GM18505 (cell line): ENCODE measurements around the gene DHX32.

Experiments used
- ATAC-seq: cut with Tn5 transposase; IDR thresholded peaks from one replicate; pipeline ENCODE4 v1.9.1; 2021; ENCODE audit not compliant: unreplicated experiment
- POLR2A ChIP-seq: IDR thresholded peaks from 4 replicates; pipeline ENCODE4 v1.6.1; 2011; ENCODE audit warnings: borderline replicate concordance; ENCODE audit not compliant: insufficient read depth, insufficient read length; ENCODE audit errors: extremely low read depth

Gene DHX32

DNA sequence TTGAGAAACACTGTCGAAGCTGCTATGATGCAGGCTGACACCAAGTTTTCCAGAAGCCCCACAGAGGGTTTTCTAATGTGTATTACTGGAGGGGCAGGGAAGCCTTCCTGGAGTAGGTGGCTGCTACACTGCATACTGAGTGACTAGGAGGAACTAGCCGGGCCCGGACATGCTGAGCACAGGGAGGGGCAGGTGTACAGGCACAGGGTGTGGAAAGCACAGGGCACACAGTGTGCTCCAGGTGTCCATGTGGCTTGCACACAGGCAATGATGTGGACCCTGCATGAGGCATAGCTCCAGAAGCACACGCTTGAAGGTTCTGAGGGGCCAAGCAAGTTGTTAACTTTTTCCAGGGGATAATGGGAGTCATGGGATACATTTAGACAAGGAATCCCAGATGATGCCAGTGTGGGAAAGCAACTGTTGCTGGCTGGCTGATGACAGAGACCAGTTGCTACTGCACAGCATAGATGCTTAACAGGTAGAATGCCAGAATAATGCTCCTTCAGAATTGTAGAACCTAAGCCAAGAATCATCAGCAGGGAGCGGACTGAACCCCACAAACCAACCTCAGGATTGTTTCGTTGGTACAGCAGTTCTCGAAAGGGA lies 14.6 kb downstream of the DHX32 start:
- no peak for ATAC-seq
- TF ChIP-seq POLR2A = no peak

DNA sequence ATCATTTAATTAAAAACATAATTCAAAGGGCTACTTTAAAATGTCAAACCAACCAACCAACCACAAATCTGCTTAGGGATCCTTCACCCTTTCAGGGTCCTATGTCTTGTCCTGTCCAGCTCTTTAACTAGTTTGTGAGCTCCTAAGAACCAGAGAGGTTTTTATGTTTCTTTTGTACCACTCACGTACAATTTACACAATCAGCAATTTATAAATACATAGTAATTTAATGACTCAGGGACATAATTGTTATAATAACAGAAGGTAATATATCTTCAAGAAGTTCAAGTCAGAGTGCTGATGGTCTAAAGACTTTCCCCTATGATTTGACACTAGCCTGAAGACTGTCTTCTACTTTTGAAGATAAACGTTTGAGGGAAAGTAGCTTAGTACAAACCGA lies 16.0 kb downstream of the DHX32 start:
- ATAC-seq = no peak

DNA sequence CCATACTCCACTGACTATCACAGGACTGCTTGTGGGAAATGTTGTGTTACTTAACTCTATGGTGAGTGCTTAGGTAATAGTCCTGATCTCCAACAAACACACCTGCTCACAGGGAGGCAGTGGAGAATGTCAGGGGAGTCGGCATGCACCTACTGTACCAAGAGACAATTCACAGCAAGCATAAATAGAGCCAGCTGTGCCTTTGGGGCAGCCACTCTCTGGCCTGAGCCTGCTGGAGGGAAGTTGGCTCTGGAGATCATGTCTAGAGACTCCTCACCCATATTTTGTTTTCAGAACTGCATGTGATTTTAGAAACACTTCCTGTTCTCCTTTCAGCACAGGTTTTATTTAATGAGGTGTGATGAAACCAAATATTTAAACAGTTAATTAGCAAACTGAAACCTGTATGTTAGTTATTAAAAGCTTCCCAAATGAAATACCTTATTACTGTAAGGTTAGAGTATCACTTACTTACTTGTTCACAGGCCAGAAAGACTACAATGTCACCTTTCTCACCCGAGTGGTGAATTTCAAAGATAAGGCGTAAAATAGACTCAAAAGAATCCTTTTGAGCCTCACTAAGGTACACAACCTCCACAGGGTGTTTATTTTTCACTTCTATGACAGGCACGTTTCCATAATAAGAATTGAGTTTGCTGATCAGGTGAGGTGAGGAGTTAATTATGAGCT lies 21.8 kb downstream of the DHX32 start:
- ATAC-seq = no peak
- no peak for TF ChIP-seq POLR2A

More for the DNA sequence above, 16.0 kb downstream of the DHX32 start:
- no peak for TF ChIP-seq POLR2A

DNA sequence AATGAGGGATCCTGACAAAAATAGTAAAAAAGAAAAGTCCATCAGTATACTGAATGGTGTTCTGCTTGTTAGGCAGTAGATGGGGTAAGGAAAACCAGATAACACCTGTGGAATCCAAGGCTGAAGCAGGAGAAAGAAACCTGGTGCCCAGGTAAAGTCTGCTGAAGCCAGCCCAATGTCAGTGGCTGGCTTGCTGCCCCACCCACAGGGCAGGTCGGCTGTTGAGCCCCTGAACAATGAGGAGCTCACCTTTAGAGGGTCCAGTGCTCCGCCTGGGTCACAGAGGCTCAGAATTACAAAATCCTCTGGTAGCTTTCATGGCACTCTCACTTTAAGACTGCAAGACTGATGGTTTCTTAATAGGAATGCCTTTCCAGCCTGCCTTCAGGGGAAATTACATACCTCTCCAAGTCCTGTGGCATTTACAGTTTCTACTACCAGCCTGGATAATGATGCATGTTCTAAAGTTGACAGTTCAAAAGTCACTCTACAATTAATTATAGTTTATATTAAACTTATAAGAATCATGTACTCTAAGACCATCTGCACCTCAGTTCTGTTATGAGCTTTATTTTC lies 23.8 kb downstream of the DHX32 start:
- no peak for ATAC-seq
- no peak for TF ChIP-seq POLR2A

DNA sequence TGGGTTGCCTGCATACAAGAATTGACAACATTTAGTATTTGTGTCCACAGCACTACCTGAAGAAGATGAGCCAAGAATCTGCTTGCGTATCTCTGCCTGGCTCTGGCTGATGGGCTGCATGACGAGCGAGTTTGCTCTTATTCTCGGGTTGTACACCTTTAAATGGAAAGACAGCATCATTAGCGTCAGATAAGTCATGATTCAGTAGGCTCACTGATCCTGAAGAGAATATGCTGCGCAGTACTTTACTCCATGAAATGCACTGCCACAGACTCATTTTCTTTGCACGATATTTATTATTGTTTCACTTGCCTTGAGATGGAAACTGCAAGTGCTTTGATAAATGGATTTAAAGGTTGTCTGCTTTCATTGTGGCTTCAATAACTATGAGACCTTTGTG lies 28.6 kb downstream of the DHX32 start:
- ATAC-seq = no peak
- no peak for TF ChIP-seq POLR2A

DNA sequence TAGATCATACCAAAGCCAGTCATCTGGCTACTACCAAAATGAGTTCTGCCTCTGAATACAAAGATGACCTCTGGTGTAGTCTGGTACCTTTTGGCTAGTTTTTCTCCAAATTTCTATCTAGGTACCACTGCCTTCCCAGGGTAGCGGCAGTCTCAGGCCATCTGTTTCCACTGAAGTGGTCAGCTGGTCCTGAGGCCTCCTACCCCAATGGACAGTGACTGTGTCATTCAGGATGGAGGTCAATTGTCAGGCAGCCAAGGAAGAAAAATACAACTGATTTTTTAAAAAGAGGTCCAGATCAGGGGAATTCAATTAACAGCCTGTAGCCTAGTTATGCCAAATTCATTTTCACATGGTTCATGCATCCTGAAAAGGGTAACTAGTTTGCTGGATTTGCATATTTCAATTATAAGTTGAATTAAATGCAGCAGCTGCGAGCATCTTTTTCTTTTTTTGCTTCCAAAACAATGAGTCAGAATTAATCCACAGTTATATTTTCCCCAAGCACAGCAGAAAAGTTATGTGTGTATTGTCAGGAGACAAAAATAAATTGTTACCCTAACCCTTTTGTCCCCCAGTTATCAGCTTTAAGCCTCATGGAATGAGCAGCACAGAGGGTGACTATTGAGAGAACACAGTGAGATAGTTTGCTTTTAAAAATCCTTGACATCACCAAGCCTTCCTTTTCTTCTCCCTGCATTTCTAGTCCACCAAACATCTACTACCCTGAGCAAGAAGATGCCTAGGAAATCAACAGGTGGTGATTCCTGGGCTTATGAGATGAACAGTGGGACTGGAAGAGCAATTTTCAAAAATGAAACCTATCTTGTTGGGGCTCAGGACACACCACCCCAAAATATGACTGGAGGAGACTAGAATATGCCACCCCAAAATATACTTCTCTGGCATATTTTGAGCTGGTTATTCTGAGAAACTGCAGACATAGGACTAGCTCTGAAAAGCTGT lies 30.0 kb downstream of the DHX32 start:
- no peak for ATAC-seq
- no peak for TF ChIP-seq POLR2A

DNA sequence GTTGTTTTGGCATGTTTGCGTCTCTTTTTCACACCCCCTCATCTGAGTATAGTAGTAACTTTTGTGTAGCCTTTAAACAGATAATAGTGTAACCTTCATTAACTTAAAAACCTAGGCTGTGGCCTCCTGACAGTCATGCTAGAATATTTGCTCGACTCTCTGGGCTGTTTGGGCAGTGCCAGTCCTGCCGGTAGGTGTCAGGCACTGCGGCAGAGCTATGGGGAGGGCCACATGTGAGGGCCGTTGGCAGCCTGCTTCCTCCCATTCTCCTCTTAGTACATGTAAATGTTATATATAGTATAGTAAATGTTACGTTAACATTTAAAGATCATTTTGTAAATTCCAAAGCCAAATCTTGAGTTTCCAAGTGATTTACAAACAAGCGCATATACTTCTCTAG lies 31.6 kb downstream of the DHX32 start:
- no peak for ATAC-seq
- no peak for TF ChIP-seq POLR2A

DNA sequence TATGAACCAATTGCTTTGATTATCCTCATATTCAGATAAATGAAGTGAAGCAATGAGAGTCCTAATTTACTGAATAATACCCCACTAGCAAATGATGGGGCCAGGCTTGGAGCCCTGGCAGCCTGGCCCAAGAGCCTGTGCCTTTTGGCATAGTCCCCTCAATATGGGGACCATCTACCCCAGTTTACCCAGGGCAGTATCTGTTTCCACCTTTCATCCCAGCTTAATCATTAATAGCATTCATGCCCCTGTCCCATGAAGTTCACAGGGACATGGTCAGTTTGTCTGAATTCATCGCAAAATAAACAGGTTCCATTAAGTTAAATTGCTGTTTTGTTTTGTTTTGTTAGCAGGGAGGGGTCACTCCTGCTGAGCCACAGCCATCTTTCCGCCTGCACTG lies 32.2 kb downstream of the DHX32 start:
- TF ChIP-seq POLR2A = no peak
- ATAC-seq = no peak

DNA sequence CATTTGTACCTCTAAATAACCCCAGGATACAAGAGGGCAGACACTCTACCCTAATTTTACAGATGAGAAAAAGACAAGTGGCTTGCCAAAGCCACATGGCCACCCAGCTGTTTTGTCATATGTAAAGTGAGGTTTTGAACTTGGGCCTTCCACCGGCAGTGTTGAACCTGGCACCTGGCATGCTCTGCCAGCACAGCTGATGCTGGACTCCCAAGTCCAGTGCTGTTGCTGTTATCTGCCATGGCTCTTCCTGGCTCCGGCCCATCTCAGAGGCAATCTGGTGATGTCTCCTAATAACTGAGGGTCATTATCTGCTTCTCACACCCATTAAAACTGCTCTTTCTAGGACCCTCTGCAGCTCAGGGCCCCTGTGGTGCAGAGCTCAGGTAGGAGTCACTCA lies 32.7 kb downstream of the DHX32 start:
- no peak for ATAC-seq
- TF ChIP-seq POLR2A = no peak

DNA sequence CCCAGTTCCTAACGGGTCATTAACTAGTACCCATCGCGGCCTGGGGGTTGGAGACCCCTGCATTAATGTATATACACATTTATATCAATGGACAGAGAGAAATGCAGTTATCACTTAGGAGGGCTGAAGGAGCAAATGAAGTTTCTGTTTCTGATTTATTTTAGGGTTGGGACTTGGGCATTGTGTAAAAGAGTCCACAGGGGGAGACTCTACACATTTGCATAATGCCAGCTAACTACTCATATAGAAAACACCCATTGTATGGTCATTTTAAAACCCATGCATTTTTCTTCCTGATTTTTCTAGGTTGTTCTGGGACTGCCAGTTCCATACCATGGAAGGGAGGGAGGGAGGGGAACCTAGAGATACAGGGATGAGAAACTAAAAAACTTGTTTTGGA lies 34.2 kb downstream of the DHX32 start:
- no peak for TF ChIP-seq POLR2A
- ATAC-seq = no peak

DNA sequence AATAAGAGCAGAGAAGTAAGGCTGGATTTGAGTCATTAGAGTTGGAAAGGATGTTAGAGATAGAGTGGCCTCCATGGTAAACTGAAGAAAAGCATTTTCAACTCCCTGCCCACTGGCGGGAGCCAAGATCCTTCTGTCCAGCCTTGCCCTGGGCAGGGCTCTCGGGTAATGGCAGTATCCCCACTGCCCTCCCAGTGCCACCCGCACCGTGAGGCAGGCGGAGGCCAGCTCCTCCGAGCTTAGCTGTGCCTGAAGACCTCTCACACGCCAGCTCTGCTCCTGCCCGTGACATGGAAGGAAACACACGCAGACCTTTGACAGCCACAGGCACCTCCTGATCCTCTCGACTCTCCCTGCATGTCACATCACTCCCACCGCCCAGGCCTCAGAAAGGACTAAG lies 35.5 kb downstream of the DHX32 start:
- no peak for ATAC-seq
- no peak for TF ChIP-seq POLR2A

DNA sequence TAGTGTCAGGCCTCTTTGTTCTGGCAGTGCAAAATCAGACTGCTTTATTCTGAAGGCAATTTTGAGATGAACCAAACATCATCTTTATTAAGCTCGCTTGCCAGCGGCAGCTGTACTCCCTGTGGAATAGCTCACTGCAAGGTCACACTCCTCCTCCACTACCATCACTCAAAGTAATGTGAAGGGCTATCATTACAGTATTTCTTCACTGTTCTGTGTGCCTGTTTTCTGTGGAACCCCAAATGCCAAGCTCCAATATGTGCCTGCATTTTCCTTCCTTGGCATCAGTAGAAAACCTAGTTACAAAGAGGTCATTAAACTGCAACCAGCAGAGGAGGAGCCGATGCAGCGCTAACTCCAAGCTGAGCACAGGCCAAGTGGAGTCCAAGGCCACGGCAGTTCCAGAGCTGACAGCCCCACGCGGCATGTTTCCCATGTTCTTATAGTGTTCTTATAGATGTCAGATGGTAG lies 36.3 kb downstream of the DHX32 start:
- no peak for ATAC-seq
- TF ChIP-seq POLR2A = no peak
